GM19452 (cell line): ENCODE measurements around the gene JMJD7.
"Not testable (repeated sequence)": the region's sequence is repeated elsewhere in the genome, so short reads cannot be mapped to it uniquely, and the experiment has no call there.

Experiments used
- ATAC-seq: cut with Tn5 transposase; IDR thresholded peaks from one replicate; pipeline ENCODE4 v1.9.1; 2021; ENCODE audit not compliant: unreplicated experiment

JMJD7 gene

DNA sequence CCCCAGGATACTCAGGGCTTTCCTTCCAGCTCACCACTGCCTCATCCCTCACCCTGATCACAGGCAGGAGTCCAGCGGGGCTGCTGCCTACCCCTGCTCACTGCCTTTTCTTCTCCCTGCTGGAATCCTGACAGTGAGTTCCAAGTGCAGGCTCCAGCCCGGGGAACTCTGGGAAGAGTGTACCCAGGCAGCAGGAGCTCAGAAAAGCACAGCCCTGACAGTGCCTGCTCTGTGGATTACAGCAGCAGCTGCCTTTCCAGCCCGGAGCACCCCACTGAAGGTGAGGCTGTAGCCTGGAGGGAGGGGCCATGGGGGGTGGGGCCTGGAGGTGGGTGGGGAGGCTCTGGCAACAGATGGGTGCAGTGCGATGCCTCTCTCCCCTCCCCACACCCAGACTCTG, 6.1 kb upstream of the JMJD7 start:
- no peak for ATAC-seq

DNA sequence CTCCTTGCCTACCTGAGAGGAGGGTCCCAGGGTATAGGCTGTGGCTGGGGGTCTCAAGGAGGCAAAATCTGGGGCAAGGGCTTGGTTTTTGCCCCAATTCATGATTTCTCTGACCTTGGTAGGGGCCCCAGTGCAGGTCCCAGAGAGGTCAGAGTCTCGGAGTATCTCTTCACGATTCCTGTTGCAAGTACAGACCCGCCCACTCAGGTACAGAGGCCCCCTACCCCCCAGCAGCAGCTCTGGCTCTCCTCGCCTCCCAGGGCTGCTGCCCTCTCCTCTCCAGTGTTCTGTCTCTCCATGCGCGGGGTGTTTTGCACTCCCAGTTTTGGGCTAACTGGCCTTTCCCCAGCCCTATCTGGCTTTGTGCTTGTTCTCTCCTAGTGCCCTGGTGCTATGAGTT, 5.4 kb upstream of the JMJD7 start:
- ATAC-seq, result no peak

DNA sequence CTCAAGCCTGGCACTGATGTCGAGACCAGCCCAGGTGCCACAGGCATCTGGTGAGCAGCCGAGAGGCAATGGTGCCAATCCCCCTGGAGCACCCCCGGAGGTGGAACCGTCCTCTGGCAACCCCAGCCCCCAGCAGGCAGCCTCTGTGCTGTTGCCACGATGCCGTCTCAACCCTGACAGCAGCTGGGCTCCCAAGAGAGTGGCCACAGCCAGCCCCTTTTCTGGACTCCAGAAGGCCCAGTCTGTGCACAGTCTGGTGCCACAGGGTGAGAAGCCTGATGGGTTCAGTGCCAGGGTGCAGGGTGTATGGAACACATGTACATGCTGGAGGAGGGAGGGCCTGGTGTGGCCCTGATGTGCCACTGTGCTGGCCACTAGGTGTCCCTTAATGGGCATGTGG, 4.9 kb upstream of the JMJD7 start:
- ATAC-seq, result no peak

DNA sequence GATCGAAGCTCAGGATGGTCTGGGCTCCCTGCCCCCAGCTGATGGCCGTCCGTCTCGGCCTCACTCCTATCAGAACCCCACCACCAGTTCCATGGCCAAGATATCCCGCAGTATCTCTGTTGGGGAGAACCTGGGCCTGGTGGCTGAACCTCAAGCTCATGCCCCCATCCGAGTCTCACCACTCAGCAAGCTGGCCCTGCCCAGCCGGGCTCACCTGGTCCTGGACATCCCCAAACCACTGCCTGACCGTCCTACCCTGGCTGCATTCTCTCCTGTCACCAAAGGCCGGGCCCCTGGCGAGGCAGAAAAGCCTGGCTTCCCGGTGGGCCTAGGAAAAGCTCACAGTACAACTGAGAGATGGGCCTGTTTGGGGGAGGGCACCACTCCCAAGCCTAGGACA, 4.4 kb upstream of the JMJD7 start:
- no peak for ATAC-seq

DNA sequence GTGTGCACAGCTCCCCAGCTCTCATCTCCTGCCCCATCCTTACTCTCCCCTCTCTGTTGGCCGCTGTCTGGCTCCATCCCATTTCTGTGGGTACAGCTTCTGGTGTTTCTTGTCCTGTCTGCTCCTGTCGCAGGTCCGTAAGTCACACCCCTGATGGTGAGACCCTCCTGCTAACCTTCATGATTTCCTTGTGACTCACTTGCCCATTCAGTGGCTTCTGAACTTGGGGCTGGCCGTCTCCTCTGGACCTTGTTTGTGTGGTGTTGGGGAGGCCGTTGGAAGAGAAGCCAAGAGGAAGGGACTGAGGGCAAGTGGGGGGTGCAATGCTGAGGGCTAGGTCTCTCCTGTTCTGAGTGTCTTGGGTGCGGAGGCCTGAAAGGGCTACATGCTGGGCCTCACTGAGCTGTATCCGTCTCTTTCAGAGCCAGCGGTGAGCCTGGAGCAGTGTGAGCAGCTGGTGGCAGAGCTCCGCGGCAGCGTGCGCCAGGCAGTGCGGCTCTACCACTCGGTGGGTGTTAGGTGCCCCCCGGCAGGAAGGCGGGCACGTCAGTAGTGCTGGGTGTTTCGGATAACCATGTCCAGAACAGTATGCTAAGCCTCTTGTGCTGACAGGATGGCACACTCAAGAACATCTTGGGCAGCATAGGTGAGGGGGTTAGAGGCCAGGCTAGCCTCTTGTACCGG, 3.7 kb upstream of the JMJD7 start:
- no peak for ATAC-seq

DNA sequence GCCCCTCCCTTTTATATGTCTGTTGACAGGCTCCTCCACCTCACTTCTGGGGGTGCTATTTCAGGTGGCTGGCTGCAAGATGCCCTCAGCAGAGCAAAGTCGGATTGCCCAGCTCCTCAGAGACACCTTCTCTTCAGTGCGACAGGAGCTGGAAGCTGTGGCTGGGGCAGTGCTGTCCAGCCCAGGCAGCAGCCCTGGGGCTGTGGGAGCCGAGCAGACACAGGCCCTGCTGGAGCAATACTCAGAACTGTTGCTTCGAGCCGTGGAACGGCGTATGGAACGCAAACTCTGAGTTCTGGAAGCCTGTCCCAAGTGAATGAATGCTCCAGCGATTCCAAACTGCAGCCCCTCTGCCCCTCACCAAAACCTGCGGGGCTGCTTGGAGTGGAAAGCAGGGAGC, 2.7 kb upstream of the JMJD7 start:
- no peak for ATAC-seq

DNA sequence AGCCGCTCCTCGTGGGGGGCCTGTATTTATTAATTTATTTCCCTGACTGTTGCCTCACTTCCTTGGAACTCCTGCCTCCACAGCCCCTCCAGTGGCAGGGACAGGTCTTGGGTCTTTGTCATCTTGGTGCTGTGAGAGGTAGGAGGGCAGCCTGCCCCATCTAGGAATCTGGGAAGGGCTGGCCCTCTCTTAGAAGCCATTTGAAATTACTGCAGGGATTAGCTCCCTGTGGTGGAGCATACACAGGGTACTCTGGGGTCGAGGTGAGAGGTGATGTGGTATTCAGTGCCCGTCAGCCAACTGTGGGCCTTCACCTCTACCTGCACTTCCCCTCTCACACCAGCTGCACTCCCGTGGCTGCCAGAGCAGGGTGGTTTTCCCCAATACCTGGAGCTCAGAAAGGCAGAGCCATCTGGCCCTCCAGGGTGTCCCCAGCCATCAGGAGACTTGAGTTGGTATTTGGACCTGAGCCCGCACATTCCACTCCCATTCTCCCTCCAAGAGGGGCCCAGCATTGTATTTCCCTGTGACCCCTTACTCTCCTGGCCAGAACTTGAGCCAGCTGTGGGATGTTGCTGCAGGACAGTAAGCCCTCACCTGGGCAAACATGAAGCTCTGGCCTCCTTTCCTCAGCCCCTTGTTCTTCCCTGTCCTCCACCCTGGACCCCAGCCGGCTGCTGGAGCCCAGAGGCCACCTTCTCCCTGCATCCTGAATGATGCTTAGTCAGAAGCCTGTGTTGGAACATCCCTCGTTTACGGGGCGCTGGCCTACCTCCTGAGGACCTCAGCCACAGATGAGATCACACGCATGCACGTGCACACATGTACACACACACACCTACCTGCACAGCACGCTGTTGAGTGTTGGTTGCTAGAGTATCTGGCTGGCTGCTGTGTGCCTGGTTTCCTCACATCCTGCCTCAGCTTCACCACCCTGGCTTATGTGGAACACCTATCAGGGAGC, 2.0 kb upstream of the JMJD7 start:
- no peak for ATAC-seq

DNA sequence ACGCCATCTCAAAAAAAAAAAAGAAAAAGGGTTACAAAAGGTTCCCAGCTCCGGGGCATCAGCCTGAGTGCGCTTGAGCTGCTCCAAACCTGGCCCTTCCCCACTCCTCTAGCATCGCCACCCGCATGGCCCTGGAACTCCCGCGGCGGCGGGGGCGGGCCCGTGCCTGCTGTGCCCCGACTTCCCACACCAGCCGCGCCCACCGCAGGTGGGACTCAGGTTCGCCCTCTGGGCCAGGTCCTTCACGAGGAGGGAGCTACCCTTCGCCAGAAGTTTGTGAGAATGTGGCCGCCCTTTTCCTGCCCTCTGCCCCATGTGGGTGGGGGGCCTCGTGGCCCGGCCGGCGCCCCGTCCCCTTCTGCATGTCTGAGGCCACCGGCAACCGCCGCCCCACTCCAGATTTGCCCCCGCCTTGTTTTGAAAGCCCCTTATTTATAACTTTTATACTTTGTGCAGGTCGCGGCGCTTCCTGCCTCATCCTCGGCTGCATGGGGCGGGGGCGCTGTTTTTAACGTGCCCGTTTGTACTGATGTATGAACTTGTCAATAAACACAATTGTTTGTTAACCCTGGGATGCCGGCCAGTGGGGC, 507 bp upstream of the JMJD7 start:
- no peak for ATAC-seq

DNA sequence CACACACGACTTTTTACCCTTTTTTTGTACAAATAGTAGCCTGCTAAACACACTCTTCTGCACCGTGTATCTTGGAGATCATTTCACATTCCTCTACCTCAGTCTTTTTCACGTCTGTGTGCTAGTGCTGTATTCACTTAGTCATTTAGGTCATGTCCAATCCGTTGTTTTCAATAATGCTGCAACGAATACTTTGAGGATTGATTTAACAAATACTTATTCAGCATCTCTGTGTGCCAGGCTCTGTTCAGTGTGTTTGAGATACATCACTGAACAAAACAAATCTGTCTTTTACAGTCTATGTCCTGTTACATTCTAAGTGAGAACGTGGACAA, 882 bp downstream of the JMJD7 start:
- ATAC-seq, result no peak

DNA sequence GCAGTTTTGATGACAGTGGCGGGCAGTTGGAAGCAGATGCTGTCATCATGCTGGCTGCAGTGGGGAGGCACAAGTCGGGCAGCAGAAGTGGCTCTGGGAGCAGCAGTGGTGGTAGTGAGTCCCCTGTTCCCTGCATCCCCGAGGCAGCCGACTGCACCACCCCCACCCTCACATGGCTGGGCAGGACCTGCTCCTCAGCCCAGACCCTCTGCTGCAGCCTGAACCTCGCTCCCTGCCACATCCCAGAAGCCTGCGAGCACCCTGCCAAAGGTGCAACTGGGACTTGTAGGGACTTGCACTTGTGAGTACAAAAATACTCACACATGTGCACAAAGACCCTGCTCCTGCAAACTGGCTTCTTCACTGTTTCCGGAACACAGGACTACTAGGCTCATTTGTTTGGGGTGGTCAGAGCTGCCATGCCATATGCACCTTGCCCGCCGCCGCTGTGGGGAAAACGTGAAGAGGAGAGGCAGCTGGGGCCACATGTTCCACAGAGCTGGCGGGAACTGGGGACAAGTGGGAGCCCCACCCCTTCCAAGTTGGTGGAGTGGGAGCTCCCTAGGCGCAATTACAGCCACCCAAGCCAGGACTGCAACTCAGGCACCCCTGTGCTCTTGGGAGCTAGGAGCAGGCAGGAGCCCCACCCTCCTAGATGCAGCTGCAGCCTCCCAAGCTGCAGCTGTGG, 2.2 kb downstream of the JMJD7 start:
- no peak for ATAC-seq

DNA sequence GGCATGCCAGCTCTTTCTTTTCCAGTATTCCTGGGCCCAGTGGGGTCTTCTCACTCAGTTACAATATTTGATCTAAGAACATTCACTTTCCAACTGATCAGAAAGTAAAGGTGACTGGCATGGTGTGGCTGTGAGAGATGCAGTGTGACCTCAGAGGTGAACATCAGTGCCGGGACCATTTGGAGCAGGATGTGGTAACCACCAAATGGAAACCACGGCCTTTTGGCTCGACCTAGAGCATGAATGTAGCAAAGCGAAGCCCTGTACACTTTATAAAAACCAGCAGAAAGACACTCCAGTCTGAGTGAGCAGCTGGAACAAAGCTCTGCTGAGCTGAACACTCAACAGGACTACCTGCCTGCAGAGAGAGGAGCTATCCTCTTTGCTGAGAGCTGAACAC, 3.4 kb downstream of the JMJD7 start:
- not testable (repeated sequence) for ATAC-seq

DNA sequence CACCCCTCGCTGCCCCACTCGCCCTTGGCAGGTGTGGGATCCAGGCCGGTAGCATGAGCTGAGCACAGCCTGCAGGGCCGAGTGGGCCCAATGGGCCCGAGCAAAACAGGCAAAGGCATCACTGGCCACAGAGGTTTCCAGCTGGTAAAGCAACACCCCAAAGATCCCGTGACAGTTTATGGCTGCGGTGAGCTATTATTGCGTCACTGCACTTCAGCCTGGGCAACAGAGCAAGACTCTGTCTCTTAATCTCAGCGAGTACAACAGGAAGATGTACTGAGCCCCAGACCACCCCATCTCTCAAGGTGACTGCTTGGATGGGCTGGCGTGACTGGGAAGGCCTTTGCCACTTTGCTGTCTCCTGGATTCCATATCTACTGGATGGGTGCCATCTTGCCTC, 4.3 kb downstream of the JMJD7 start:
- ATAC-seq, result no peak

DNA sequence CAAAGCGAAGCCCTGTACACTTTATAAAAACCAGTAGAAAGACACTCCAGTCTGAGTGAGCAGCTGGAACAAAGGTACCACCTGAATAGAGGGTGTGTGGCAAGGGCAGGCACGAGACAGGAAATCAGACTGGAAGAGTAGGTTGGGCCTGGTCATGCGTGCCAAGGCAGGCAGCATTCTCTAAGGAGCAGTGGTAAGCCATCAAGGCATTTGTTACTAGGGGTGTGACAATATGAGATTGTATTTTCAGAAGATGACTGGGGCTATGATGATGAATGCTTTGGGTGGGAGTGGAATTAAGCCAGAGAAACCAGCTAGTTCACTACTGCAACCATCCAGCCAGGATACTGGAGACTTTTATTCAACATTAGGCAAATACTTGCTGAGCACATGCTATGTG, 5.0 kb downstream of the JMJD7 start:
- no peak for ATAC-seq

DNA sequence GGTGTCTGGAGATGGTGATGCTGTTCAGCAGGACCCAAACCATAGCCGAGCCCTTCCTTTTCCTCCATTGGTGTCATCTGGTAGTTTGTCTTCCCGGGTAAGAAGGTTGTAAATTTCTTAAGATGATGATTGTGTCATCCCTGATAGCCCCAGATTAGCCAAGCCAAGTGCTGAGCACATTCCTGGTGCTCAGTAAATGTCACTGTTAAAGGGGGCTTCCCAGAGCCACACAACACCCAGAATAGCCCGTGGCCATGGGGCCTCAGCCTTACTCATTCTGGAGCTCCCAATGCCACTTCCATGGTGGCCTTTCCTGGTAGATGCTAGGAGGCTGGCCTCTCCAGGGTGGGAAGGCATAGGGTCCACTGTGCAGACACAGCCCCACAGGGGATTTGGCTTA, 6.2 kb downstream of the JMJD7 start:
- no peak for ATAC-seq

DNA sequence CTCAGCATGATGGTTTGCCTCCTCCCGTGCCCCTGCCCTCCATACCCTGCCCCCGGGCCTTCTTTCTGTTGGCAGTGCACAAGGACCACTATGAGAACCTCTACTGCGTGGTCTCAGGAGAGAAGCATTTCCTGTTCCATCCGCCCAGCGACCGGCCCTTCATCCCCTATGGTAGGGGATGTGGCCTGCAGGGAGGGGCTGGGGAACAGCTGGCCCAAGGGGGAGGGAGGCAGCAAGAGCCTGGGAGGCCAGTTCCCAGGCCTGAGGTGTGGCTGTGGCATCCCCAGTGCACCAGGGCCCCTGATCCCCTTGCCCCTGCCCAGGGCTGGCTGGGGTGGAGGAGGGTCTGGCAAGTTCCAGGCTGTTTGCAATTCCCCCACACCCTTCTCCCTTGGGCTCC, 8.2 kb downstream of the JMJD7 start:
- no peak for ATAC-seq

DNA sequence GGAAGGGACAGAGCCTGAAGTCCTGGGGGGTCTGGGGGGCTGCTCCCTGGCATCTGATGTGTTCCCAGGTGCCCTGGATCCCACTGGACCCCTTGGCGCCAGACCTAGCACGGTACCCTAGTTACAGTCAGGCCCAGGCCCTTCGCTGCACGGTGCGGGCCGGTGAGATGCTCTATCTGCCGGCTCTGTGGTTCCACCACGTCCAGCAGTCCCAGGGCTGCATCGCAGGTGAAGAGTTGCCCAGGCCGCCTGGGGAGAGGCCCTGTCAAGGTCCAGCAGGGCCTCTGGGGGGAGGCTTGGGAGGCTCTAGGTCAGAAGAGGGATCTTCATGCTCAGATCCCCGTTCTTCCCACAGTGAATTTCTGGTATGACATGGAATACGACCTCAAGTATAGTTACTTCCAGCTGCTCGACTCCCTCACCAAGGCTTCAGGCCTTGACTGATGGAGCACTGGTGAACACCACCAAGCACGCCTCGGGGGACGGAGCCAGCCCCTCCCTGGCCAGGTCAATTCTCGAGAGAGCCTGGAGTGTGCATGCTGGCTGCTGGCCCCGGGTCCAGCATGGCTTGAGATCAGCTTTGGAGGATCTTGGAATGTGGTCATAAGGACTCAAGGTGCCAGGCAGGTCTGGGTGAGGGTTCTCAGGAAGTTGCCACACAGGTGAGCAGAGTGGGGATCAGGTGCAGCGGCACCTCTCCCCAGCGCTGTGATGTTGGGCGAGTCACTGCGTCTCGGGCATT, 9.0 kb downstream of the JMJD7 start:
- ATAC-seq, result no peak

DNA sequence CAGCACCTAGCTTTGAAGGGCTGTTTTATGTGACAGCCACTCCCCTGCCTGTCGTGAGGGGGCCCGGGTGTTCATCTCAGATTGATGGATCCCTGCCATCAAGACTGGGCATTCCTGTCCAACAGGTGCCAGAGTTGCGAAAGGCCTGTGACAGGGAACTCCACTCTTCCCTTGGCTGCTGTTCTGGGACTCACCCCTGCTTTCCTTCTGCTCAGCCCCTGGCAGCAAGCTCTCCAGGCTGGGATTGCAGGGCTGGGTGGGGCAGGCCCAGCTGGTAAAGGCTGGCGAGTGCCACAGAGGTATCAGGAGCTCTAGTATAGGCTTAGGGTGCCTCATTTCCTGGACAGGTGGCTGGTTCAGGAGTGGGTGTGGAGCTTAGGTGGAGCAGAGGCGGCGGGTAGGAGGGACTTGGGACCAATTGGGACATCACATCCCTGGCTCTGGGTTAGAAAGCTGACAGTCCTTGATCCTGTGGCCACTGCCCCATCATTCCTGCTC, 10.6 kb downstream of the JMJD7 start, which contains the start of gene PLA2G4B:
Gene PLA2G4B, plus strand, starts transcription at position 448 of the 498 bp plus-strand sequence. CDS start 67 bp downstream, outside the sequence.
- ATAC-seq, result no peak

DNA sequence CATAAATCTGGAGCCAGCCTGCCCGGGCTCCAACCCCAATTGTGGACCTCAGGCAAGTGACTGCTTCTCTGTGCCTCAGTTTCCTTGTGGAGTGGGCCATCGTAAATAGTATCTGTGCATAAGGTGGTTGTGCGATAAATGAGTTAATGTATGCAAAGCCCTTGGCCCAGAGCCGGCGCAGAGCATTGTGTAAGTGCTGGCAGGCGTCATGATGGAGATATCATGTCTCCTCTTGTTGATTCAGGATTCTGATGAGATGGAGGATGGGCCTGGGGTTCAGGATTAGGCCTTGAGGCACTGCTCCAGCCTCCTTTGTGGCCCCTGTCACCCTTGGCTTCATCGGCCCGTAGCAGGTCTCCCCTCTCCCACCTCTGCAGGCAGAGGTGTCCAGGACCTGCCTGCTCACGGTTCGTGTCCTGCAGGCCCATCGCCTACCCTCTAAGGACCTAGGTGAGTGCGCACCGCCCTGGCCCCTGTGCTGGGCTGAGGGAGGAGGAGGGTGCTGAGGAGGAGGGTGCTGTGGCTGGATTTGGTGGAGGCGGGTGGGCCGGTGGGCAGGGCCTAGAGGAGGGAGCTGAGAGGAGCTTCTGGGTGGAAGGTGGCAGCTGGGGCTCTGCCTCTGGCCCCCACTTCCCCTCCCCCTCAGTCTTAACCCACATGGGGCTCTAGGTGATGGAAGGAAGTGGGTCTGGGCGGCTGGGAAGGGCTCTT, 12.0 kb downstream of the JMJD7 start:
- ATAC-seq, result no peak

DNA sequence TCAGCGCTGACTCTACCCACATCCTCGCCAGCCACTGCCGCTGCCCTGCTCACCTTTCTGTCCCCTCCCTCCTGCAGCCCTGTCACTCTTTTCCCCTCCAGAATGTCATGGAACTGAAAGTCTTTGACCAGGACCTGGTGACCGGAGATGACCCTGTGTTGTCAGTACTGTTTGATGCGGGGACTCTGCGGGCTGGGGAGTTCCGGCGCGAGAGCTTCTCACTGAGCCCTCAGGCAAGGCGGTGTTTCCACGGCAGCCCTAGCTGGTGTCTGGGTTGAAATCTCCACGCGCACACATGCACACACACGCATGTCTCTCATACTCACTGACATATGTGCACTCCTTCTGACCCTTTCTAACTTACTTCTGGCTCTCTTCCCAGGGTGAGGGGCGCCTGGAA, 12.8 kb downstream of the JMJD7 start:
- ATAC-seq, result no peak

DNA sequence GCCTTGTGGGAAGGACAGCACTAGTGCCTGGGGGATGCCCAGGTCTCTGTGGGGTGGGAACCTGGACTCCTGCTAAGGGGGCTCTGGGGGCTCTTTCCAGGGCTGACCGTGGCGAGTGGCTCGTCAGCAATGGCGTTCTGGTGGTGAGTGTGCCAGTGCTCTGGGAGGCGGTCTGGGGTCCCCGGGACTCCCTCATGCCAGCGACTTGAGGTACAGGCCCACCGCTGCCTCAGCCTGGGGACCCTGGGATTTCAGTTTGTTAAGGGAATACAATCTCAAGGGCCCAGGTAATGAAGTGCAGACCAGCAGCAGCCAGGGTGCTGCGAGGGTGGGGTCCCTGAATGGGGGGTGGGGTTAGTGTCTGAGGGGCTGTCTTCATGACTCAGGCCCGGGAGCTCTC, 13.2 kb downstream of the JMJD7 start:
- no peak for ATAC-seq
